ENCODE measurements around the gene MARCO.
"Not testable (repeated sequence)": the region's sequence is repeated elsewhere in the genome, so short reads cannot be mapped to it uniquely, and the experiment has no call there.

MARCO gene

DNA sequence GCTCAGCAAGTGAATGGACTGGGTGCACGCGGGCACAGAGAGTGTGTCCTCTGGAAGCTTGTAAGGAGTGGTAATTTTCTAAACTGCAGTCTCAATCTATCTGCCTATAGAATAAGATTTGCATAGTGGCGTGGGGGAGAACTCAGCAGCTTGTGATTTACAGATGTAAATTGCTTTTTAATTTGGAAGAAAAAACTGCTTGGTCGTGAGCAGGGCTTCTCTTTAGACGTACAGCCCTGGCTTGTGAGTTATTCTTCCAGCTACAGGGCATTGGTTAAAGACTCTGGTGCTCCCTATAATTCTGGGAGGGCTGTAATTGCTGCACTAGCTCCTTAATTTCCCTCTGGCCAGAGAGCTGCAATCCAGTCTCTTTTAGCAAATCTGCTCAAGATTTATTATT, 84.9 kb downstream of the MARCO start (continued):
- TF ChIP-seq ISL1 (CRISPR knock-in tag; IDR thresholded peaks at IDR 0.05) (no peak), PATZ1 (CRISPR knock-in tag; IDR thresholded peaks at IDR 0.05; ENCODE audit: borderline replicate concordance) (no peak), POU6F1 (CRISPR knock-in tag; IDR thresholded peaks at IDR 0.05; ENCODE audit: borderline replicate concordance, low read depth) (no peak)

DNA sequence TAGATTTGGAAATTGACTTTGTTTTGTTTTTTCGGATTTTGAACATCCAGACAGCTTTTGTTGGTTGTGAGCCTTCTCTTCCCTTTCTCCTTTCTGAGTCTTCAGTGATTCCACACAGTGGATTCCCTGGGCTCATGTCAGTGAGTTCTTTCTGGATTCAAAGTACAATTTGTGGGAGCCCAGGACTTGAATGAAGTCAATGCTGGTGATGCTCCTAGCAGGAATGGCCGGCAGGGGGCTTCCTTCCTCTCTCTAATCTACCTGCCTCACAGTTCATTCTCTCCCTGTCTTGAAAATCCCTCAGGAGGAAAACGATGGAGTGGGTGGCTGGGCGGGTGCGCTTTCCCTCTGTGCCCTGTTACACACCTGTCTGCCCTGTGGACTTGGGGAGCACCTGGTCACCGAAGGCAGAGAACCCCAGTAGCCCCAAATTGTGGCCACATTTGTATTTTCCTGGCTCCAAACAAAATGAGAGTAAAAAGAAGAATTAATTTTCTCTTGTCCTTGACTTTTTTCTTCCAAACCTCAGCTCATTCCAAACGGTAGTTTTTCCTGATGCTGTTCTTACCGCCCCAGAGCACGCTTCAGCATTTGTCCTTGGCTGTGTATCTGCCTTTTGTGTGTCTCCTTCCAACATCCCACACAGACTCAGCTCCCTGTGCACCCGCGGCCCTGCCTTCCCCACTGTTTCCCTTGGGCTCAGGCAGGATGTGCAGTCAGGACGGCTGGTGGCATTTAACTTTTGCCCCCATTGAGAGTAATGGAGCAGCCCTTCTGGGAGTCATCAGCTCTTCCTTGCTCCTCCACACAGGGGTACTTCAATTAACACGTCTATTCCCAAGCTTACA, 86.6 kb downstream of the MARCO start:
- peak; percentile 54; the same call in 1 of the 3 replicates for ATAC-seq
- TF ChIP-seq CSDC2 (CRISPR knock-in tag; IDR thresholded peaks at IDR 0.05) (no peak), SNAI2 (CRISPR knock-in tag; IDR thresholded peaks at IDR 0.05) (no peak), POU6F1 (CRISPR knock-in tag; IDR thresholded peaks at IDR 0.05; ENCODE audit: borderline replicate concordance, low read depth) (no peak), GLIS3 (CRISPR knock-in tag; IDR thresholded peaks at IDR 0.05) (no peak), OSR1 (CRISPR knock-in tag; IDR thresholded peaks at IDR 0.05) (no peak)

GRCh38 chr2:119029297-119029696, 87.3 kb downstream of the MARCO start:
- no peak for TF ChIP-seq ISL1 (CRISPR knock-in tag; IDR thresholded peaks at IDR 0.05)
- no peak for TF ChIP-seq ARNTL (CRISPR knock-in tag; IDR thresholded peaks at IDR 0.05; ENCODE audit: borderline replicate concordance, low read depth)
- TF ChIP-seq SNAI2 (CRISPR knock-in tag; IDR thresholded peaks at IDR 0.05), result no peak
- no peak for TF ChIP-seq GLIS3 (CRISPR knock-in tag; IDR thresholded peaks at IDR 0.05)
- no peak for TF ChIP-seq ZNF8 (CRISPR knock-in tag; IDR thresholded peaks at IDR 0.05)
- no peak for TF ChIP-seq RARB (CRISPR knock-in tag; IDR thresholded peaks at IDR 0.05)
- TF ChIP-seq TCF4 (CRISPR knock-in tag; IDR thresholded peaks at IDR 0.05; ENCODE audit: borderline replicate concordance), result no peak
- TF ChIP-seq, protein P1, sequence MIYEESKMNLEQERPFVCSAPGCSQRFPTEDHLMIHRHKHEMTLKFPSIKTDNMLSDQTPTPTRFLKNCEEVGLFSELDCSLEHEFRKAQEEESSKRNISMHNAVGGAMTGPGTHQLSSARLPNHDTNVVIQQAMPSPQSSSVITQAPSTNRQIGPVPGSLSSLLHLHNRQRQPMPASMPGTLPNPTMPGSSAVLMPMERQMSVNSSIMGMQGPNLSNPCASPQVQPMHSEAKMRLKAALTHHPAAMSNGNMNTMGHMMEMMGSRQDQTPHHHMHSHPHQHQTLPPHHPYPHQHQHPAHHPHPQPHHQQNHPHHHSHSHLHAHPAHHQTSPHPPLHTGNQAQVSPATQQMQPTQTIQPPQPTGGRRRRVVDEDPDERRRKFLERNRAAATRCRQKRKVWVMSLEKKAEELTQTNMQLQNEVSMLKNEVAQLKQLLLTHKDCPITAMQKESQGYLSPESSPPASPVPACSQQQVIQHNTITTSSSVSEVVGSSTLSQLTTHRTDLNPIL (CRISPR knock-in tag; IDR thresholded peaks at IDR 0.05; ENCODE audit: low read depth), result no peak
- no peak for TF ChIP-seq POU6F1 (CRISPR knock-in tag; IDR thresholded peaks at IDR 0.05; ENCODE audit: borderline replicate concordance, low read depth)
- no peak for TF ChIP-seq ZNF70 (CRISPR knock-in tag; IDR thresholded peaks at IDR 0.05)
- no peak for TF ChIP-seq ZFP30 (CRISPR knock-in tag; IDR thresholded peaks at IDR 0.05)
- TF ChIP-seq OSR1 (CRISPR knock-in tag; IDR thresholded peaks at IDR 0.05), result no peak
- no peak for TF ChIP-seq PPARA (CRISPR knock-in tag; IDR thresholded peaks at IDR 0.05; ENCODE audit: borderline replicate concordance)
- TF ChIP-seq BACH2 (CRISPR knock-in tag; IDR thresholded peaks at IDR 0.05; ENCODE audit: borderline replicate concordance), result no peak
- no peak for ATAC-seq

- ATAC-seq, result not testable (repeated sequence)
These were observed 95.9 kb downstream of the MARCO start for GRCh38 chr2:119037922-119038321.

DNA sequence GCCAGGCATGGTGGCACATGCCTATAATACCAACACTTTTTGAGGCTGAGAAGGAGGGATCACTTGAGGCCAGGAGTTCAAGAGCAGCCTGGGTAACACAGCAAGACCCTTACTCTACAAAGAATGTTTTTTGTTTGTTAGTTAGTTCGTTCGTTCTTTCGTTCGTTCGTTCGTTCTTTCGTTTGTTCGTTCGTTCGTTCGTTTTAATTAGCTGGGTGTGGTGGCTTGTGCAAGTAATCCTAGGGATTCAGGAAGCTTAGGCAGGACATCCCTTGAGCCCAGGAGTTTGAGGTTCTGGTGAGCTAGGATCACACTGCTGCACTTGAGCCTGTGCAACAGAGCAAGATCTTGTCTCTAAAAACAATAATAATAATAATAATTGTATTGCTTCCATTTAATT, 98.7 kb downstream of the MARCO start:
- ATAC-seq, result no peak
- TF ChIP-seq, protein P1 (CRISPR knock-in tag; IDR thresholded peaks at IDR 0.05; ENCODE audit: low read depth), result no peak
- TF ChIP-seq PPARA (CRISPR knock-in tag; IDR thresholded peaks at IDR 0.05; ENCODE audit: borderline replicate concordance) (no peak), TOX (CRISPR knock-in tag; IDR thresholded peaks at IDR 0.05; ENCODE audit: borderline replicate concordance) (no peak), OSR1 (CRISPR knock-in tag; IDR thresholded peaks at IDR 0.05) (no peak), POU6F1 (CRISPR knock-in tag; IDR thresholded peaks at IDR 0.05; ENCODE audit: borderline replicate concordance, low read depth) (no peak), PATZ1 (CRISPR knock-in tag; IDR thresholded peaks at IDR 0.05; ENCODE audit: borderline replicate concordance) (no peak), ISL1 (CRISPR knock-in tag; IDR thresholded peaks at IDR 0.05) (no peak), TCF4 (CRISPR knock-in tag; IDR thresholded peaks at IDR 0.05; ENCODE audit: borderline replicate concordance) (no peak), ZFP30 (CRISPR knock-in tag; IDR thresholded peaks at IDR 0.05) (no peak), ZNF70 (CRISPR knock-in tag; IDR thresholded peaks at IDR 0.05) (no peak), ZNF565 (CRISPR knock-in tag; conservative IDR thresholded peaks at IDR 0.05; ENCODE audit: low read depth) (no peak)

All from SK-N-SH treated with all-trans-retinoic acid at 6 μM for 48 hours (cell line).